Kasumi-1 (cell line): ENCODE measurements around the gene CEP63.

ENCODE experiments used
- DNase-seq, 2 experiments: peaks; one replicate each; lab custom pipeline; 2025; lab: John Stamatoyannopoulos, UW

Gene CEP63

DNA sequence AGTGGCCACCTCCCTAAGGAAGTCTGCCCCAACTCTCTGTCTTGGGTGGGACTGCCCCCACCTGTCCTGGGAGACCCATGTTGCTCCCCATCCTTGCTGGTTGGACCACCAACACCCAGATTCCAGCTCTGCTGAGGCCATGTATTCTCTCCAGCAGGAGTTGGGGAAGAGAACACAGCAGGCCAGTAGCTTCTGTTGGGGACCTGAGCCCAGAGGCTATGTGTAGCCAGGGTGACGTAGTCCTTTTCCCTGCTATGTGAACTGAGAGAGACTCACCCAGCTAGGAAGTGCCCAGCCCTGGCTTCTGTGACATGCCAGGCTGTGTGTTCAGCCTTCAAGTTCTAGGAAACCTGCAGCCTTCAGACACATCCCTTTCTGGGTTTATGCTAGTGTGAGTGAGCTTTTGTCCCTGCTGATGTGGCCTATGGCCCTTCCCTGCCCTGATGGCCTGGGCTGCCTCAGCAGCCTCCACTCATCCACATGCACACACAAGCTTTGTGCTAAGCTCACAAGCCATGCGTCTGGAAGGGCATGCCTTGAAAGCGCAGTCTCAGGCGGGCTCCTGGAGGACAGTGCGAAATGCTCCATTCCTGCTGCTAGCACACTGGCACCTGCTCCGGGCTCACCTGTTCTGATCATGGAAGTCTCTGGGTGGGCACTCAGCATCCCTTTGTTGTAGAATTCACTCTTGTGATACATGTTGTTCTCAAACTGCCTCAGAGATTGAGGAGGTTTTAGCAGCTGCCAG, 122.3 kb downstream of the CEP63 start:
- DNase-seq = no peak

DNA sequence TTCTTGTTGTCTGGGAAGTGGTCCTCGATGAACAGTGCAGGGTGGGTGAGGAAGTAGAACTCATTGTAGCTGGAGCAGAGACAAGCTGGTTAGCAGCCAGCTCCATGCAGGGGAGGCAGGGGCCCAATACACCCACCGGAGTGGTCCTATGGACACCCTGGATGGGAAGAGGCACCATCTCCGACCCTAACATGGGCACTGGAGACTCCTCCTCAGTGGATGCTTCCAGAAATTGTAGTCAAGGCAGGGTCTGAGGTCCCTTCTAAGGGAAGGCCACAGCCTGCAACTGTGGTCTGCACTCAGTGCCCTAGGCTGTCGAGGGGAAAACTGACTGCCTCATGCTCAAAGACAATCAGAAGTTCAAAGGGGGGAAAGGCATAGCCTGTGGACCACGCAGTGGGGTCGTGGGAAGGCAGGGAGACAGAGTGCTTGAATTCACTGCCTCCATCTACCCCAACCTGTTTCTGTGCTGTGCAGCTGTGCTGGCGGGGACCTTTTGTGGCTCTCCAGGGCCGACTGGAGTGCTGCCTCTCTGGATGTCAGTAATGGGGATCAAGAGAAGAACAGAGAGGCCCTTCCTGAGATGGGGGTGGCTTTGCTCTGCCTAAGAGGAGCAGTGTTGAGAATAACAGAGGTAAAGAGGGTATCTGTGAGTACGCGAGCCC, 123.0 kb downstream of the CEP63 start:
- DNase-seq = no peak

DNA sequence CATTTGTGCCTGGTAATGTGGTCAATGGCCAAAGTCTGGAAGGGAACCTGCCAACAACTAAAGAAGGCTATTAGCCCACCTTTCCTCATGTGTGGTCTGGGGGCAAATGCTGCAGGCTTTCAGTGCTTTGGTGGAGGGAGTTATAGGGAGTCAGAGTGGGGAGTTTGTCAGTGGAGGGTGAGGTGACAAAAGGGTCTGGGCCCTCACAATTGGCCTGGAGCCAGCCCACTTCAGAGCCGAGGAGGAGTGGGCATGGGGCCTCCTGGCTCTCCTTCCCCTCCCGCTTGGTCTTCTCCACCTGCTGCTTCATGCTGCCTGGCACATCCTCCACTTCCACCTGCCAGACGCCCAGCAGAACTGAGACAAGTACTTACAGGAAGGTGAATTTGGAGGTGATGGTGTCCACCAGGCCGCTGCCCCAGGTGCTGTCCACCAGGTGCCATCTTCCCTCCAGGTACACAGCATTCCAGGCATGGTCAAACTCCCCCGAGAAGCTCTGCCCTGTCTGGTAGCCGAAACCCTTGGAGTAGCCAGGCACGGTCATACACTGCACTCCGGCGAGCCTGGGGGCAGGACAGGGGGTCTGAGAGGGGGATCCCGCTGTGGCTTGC, 124.1 kb downstream of the CEP63 start:
- DNase-seq = no peak

DNA sequence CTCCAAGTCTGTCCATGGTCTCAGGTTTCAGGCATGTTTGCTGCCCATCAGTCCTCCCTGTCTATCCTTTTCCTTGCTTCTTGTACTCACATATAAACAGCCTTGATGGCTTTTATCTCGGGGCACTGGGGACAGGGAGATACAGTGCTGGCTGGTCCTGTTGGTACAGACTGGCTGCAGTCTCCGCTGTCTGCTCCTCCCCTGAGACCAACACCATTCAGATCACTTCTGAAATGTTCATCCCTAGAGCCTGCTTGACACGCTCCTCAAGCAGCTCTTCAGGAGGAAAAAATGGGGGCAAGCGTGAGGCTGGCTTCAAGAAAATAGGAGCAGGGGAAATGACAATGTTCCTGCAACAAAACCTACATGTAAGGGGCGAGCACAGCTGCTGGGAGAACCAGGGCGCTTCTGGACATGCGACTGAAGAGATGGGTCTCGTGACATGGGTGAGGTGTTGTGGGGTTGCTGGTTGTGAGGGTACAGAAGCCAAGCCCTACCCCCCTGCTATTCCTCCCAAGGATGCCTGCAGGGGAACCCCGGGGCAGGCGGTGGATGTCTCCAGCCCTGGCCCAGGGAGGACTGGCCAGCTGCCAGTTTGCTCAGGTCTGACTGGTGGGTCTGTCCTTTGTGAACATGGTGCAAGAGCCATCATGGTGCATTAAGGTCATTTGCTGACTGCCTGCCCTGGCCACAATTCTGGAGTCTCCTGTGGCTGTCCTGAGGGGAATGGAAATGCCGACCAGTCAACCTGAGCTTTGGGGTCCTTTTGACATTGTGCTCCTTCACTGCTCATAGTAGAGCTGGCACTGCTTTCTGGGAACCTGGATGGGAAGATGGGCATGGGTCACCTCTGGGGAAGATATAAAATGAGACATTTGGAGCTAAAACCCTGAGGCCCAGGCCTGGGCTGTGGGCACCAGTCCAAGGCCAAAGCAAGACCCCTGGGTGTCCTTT, 124.9 kb downstream of the CEP63 start:
- DNase-seq = no peak

DNA sequence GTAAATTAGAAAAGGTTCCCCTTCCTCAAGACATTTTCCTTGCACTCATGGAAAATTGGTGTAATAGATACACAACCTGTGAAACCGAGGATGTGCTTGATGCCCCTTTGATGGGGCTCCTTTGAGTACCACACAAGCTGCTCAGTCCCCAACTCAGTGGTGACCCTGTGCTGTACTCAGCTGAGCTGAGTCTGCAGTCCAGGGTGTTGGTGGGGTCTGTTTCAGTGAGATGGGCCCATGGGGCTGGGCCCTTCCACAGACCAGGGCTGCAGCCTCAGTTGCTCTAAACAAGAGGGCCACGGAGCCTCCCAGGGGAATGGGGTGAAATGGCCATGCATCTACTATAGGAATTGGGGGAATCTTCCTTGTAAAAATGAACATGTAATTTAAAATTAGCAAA, 125.7 kb downstream of the CEP63 start:
- DNase-seq = no peak

DNA sequence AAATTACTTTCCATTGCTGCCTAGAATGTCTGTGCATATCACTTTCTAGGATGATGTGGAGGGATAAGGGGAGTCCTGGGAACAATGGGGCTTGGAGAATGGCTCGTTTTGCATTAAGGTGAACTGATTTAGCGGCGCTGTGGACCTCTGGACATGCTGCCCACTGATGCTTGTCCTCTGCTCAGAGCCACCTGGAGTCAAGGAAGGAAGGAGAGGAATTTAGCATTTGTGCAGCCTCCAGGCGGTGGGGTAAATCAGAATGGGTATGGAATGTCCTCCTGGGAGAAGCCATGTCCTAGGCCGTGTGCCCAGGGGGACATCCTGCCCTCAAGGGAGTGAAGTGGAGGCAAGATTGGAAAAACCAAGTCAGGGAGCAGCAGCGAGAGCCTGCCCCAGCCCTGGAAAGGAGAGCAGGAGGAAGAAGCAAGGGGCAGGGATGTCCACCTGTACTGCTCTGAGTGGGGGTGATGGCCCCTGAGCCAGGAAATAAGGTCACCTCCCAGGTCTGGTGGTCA, 127.2 kb downstream of the CEP63 start:
- no peak for DNase-seq

DNA sequence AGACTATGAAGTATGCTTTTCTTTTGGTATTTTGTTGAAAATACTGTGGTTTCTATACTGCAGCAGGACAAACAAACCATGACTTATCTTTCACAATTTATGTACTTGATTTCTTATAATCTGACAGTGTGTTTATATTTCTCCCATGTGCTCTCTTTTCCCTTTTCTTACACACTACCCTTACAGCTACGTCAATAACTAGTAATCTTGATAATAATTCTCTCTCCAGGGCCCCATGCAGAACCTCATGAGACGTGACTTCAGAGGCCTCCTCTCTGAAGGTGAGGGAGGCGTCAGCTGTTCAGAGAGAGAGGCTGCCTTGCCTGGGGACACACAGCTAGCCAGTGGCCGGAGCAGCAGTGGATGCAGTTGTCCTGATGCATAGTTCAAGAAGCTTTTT, 129.1 kb downstream of the CEP63 start:
- no peak for DNase-seq

DNA sequence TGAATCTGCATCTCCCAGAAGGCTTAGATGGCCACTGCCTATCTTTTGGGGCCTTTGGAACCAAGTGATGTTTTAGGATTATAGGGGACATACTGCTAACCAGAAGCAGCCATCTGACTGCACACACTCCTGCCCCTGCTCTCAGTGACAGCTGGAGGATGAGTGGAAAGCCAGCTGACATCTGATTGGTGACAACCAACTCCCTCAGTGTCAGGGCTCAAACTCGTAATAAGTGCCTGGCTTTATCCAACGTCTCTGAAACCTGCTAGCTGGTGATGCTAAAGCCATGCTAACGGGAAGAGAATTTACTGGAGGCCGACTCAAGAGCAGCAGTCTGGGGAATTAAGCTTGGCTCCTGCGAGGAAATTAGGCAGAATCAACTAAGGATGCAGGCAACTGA, 129.9 kb downstream of the CEP63 start:
- DNase-seq = no peak

DNA sequence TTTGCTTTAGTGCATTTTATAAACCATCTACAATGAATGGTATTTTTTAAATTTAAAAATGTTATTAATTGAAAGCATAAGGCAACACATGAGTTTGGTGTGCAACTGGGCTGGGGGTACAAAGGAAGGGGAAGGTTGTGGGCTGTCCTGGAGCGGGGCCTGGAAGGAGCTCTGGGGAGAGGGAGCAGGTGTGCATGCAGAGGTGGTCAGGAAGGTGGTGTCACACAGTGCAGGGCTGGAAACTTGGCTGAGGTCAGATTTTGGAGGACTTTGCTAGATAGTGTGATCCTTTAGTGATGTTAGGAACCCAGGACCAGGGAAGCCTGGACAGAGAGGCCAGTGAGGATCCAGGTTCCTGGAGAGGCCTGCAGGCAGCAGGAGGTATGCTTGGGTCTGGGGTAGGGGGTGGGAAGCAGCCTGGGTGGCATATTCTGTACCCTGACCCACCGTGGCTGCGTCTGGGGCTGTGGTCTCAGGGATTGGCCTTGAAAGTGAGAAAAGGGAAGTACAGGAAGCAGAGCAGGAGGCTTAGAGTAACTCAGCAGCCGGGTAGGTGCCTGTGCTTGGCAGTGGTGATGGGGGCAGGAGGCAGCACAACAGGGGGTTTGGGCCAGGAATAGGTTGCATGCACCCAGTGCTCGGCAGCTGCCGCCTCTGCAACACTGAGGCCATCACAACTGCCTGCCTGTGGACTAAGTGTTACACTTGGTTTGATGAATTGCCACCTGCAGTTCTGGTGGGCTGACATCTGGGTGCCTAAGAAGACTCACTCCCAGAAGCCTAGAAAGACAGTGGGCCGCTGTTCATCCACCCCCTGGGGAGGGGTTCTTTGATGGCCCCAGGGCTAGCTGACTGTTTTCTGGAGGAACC, 132.0 kb downstream of the CEP63 start:
- peak in 1 of 2 experiments; percentile 28 for DNase-seq

DNA sequence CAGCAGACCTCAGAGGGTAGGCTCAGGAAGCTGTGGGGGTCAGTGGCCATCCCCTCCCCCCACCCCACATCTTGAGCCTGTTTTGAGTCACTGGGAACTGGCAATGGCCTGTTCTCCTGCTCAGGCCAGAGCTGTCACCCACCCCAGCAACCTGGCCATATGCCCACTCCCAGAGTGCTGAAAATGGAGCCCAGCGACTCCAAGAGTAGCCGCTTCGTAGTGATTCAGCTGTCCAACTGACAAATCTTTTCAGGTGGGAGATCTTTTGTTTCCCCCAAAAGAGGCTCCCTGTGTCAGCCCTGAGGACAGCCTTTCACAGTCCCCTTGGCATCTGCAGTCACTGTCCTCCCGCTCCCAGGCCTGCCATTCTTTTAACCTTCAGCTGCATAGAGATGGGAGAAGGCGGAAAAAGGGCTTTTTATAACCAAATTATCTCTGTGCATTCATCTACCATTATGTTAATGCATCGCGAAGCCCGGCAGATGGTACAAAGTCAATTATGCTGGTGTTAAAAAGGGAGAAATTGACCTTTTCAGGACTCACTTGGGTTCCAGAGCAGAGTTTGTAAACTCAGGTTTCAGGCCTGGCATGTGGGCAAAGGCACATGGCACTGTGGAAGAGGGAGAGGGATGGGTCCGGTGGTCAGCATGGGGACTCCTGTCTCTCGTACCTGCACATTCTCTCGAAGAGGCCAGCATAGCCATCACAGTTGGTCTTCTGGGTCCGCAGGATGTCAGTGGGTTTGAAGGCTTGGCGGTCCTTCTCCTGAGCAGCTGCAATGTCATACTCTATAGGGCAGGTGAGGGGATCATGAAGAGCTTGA, 132.8 kb downstream of the CEP63 start:
- no peak for DNase-seq

DNA sequence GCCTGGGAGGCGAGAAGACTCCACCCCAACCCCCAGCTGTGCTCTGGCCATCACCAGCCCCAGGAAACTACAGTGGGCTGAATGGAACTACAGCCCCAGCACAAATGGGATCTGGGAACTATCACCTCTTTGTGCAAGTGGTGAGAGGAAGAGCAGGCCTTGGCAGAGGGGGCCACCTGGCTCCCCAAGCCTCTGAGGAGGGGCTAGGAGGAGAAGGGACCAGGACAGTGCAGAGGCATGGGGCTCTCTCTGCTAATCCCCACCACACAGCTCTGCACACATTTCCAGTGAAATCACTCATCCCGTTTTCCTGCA, 133.4 kb downstream of the CEP63 start:
- no peak for DNase-seq

DNA sequence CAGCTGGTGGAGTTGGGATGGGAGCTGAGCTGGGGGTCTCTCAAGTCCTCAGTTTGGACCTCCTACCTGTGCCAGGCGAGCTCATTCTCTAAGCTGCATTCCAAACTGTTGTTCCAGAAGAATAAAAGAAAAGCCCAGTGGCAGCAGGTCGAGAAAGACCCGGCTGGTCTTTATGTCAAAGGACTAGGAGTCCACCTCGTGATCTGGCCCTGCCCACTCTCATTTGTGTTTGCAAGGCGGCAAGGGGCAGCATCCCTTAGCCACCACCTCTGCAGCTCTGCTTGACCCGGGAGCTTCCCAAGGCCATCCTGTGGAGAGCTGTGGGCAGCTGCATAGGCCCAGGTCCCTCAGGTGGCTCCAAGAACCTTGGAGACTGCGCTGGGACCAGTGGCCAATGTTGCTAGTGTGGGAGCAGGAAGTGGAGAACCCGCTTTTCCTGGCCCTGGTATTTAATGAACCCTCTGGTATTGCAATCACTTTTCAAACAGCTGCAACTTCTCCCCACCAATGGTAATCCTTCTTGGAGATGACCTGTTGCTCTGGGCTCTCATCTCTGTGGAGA, 134.1 kb downstream of the CEP63 start:
- DNase-seq = no peak

DNA sequence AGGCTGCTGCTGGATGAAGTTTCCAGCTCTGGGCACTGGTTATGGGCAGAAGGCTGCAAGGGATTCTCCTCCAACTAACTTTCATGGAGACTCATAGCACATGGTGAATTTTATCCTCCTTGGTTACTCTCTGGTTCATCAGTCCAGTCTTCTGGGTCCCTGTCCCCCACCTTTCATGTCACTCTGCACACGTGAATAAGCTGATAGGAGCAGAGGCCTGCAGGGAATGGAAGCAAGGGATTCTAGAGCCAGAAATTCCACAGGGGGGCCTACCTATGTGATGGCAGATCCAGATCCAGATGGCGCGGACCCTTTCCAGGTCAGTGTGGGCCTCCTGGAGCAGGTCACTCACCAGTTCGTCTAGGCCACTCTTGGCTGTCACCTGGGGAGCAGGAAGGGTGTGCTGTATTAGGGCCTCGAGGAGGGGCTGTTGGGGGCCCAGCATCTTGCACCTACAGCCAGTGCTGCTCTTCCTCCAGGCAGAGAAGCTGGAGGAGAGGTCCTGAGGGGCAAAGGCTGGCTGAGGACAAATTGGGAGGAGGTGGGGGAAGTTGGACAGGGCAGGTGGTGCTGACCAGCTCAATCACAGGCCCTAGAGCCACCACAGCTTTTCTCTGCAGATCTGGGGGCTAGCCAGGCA, 134.7 kb downstream of the CEP63 start:
- no peak for DNase-seq

DNA sequence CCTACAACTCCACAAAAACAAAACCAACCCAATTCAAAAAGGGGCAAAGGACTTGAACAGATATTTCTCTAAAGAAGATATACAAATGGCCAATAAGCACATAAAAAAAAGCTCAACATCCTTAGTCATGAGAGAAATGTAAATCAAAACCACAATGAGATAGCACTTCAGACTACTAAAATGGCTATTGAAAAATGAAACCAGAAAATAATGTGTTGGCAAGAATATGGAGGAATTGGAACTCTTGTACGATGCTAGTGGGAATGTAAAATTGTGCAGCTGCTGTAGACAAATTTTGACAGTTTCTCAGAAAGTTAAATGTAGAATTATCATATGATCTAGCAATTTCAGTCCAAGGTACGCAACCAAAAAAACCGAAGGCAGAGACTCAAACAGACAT, 136.0 kb downstream of the CEP63 start:
- DNase-seq = no peak

DNA sequence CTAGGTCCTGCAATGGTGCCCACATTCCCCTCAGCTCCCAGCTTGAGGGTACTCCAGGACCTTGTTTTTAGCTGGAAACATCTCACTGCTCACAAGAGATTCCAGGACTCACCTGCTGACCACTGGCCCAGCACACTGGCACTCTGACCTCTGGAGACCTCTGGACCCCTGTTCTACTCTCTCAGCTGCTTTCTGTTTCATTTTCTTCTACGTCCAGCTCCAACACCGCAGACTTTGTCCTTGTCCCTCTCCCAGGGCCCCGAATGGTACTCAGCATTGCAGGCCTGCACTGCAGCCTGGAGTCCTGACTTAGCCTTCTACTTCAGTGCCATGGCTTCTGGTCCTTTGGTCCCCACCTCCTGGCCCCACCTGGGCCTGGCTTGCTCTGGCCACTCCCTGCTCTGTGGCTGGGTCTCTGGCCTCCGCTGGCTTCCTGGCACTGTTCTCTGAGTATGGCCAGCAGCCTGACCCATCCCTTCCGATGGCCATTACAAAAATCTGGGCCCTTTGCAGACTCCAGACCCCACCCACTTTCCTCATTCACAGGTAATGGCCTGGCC, 137.0 kb downstream of the CEP63 start:
- no peak for DNase-seq

DNA sequence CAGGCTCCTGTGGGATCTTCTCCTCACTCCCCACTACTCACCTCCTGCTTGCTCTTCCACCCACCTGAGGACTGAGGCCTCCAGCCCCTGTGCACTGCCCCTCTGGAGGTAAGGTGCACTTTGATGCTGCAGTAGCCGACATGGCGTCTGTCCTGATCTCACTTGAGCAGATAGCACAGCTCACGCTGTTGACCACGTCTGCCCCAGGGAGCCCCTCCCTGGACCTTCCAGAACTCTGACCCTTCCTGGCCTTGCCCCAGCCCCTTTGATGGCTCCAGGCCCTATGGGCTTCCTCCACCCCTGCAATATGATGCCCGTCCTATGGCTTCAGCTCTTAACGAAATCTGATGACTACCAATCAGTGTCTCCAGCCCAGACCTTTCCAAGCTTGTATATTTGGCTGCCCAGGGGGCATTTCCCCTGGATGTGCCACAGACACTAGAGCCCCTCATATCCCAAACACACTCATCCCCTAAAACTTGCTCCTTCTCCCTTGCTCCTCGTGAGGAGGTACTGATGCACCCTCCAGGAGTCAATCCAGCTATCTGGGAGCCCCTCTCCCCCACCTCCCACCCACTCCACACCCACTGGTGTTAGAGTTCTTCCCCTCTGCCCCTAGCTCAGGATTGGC, 137.9 kb downstream of the CEP63 start:
- DNase-seq = no peak
